GM23338 (cell line): ENCODE measurements around the gene RIC3.

Experiments used
- EZH2 ChIP-seq: fragments of 200-600 bp; sonication (generic); IDR thresholded peaks from one replicate; pipeline ENCODE4 v1.8.0; 2017; ENCODE audit warnings: antibody characterized with exemption, mild to moderate bottlenecking, low read depth; ENCODE audit not compliant: unreplicated experiment
- POLR2AphosphoS5 ChIP-seq: IDR thresholded peaks from 2 replicates; pipeline ENCODE4 v1.6.1; 2016; ENCODE audit warnings: antibody characterized with exemption, low read depth
- TF ChIP-seq, protein P1 (sequence below), 2 experiments: fragments of 200-600 bp in 1 of 2; sonication (generic) in 1 of 2; conservative IDR thresholded peaks; 2 replicates each; pipeline versions ENCODE4 v1.5.1 to v1.6.1; 2016 to 2017; ENCODE audit warnings: antibody characterized with exemption in 2 of 2, low read depth in 2 of 2, mild to moderate bottlenecking in 2 of 2, moderate library complexity in 1 of 2
- TF ChIP-seq, protein P2 (sequence below): IDR thresholded peaks from 2 replicates; pipeline ENCODE4 v1.6.1; 2016; ENCODE audit warnings: antibody characterized with exemption

DNA sequence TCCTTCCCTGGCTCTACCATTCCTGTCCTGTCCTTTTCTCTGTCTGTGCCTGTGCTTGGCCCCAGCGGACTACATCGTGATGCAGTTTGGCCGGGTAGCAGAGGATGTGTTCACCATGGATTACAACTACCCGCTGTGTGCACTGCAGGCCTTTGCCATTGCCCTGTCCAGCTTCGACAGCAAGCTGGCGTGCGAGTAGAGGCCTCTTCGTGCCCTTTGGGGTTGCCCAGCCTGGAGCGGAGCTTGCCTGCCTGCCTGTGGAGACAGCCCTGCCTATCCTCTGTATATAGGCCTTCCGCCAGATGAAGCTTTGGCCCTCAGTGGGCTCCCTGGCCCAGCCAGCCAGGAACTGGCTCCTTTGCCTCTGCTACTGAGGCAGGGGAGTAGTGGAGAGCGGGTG lies 67.4 kb downstream of the RIC3 start:
- TF ChIP-seq POLR2AphosphoS5 (no peak), EZH2 (no peak)
- TF ChIP-seq, protein P1, sequence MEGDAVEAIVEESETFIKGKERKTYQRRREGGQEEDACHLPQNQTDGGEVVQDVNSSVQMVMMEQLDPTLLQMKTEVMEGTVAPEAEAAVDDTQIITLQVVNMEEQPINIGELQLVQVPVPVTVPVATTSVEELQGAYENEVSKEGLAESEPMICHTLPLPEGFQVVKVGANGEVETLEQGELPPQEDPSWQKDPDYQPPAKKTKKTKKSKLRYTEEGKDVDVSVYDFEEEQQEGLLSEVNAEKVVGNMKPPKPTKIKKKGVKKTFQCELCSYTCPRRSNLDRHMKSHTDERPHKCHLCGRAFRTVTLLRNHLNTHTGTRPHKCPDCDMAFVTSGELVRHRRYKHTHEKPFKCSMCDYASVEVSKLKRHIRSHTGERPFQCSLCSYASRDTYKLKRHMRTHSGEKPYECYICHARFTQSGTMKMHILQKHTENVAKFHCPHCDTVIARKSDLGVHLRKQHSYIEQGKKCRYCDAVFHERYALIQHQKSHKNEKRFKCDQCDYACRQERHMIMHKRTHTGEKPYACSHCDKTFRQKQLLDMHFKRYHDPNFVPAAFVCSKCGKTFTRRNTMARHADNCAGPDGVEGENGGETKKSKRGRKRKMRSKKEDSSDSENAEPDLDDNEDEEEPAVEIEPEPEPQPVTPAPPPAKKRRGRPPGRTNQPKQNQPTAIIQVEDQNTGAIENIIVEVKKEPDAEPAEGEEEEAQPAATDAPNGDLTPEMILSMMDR (conservative IDR thresholded peaks at IDR 0.05; ENCODE audit: low read depth in 2 of 2): no peak
- TF ChIP-seq, protein P2, sequence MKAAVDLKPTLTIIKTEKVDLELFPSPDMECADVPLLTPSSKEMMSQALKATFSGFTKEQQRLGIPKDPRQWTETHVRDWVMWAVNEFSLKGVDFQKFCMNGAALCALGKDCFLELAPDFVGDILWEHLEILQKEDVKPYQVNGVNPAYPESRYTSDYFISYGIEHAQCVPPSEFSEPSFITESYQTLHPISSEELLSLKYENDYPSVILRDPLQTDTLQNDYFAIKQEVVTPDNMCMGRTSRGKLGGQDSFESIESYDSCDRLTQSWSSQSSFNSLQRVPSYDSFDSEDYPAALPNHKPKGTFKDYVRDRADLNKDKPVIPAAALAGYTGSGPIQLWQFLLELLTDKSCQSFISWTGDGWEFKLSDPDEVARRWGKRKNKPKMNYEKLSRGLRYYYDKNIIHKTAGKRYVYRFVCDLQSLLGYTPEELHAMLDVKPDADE: no peak
